ENCODE results near the gene RBM12.

The RBM12 gene

GRCh38 chr20:35632539-35633115 is 32.1 kb downstream of the RBM12 start:
- H3K9ac ChIP-seq (ENCODE audit: low read depth, low read length) = no peak overlapping the region
- peaks cover 48% of the 10 kb centered on the region for H3K36me3 ChIP-seq (ENCODE audit: control insufficient read depth, insufficient read depth, low read length)
- H3K27me3 ChIP-seq (ENCODE audit: control insufficient read depth, insufficient read depth, low read length) = no peaks in the 10 kb centered on the region
- H3K27ac ChIP-seq (ENCODE audit: low read depth, low read length) = no peak overlapping the region
- H3K4me1 ChIP-seq (ENCODE audit: control insufficient read depth, insufficient read depth, low read length) = no peaks in the 10 kb centered on the region
- H3K9me3 ChIP-seq (ENCODE audit: control insufficient read depth, insufficient read depth, low read length) = no peaks in the 10 kb centered on the region
- no peak overlapping the region for H3K4me3 ChIP-seq (ENCODE audit: low read depth, low read length)

GRCh38 chr20:35630636-35631035 is 34.1 kb downstream of the RBM12 start:
- Histone ChIP-seq H3K36me3 (ENCODE audit: control insufficient read depth, insufficient read depth, low read length) (peaks cover 66% of the 10 kb centered on the region), H3K4me1 (ENCODE audit: control insufficient read depth, insufficient read depth, low read length) (no peaks in the 10 kb centered on the region), H3K9ac (ENCODE audit: low read depth, low read length) (no peak overlapping the region), H3K4me3 (ENCODE audit: low read depth, low read length) (no peak overlapping the region), H3K9me3 (ENCODE audit: control insufficient read depth, insufficient read depth, low read length) (no peaks in the 10 kb centered on the region), H3K27ac (ENCODE audit: low read depth, low read length) (no peak overlapping the region), H3K27me3 (ENCODE audit: control insufficient read depth, insufficient read depth, low read length) (no peaks in the 10 kb centered on the region)

- H3K9me3 ChIP-seq (ENCODE audit: control insufficient read depth, insufficient read depth, low read length) = no peaks in the 10 kb centered on the region
- no peaks in the 10 kb centered on the region for H3K4me1 ChIP-seq (ENCODE audit: control insufficient read depth, insufficient read depth, low read length)
- no peak overlapping the region for H3K9ac ChIP-seq (ENCODE audit: low read depth, low read length)
- H3K4me3 ChIP-seq (ENCODE audit: low read depth, low read length) = no peak overlapping the region
- H3K27ac ChIP-seq (ENCODE audit: low read depth, low read length) = no peak overlapping the region
- H3K36me3 ChIP-seq (ENCODE audit: control insufficient read depth, insufficient read depth, low read length) = peaks cover 74% of the 10 kb centered on the region
- H3K27me3 ChIP-seq (ENCODE audit: control insufficient read depth, insufficient read depth, low read length) = no peaks in the 10 kb centered on the region
These were observed 35.1 kb downstream of the RBM12 start for GRCh38 chr20:35629427-35630145.

GRCh38 chr20:35627121-35627520 is 37.6 kb downstream of the RBM12 start:
- Histone ChIP-seq H3K9ac (ENCODE audit: low read depth, low read length) (no peak overlapping the region), H3K36me3 (ENCODE audit: control insufficient read depth, insufficient read depth, low read length) (peaks cover 68% of the 10 kb centered on the region), H3K9me3 (ENCODE audit: control insufficient read depth, insufficient read depth, low read length) (no peaks in the 10 kb centered on the region), H3K27me3 (ENCODE audit: control insufficient read depth, insufficient read depth, low read length) (no peaks in the 10 kb centered on the region), H3K4me1 (ENCODE audit: control insufficient read depth, insufficient read depth, low read length) (no peaks in the 10 kb centered on the region), H3K4me3 (ENCODE audit: low read depth, low read length) (no peak overlapping the region), H3K27ac (ENCODE audit: low read depth, low read length) (no peak overlapping the region)

- H3K9ac ChIP-seq (ENCODE audit: low read depth, low read length) = no peak overlapping the region
- H3K27ac ChIP-seq (ENCODE audit: low read depth, low read length) = no peak overlapping the region
- H3K27me3 ChIP-seq (ENCODE audit: control insufficient read depth, insufficient read depth, low read length) = no peaks in the 10 kb centered on the region
- H3K9me3 ChIP-seq (ENCODE audit: control insufficient read depth, insufficient read depth, low read length) = no peaks in the 10 kb centered on the region
- H3K4me1 ChIP-seq (ENCODE audit: control insufficient read depth, insufficient read depth, low read length) = no peaks in the 10 kb centered on the region
- H3K36me3 ChIP-seq (ENCODE audit: control insufficient read depth, insufficient read depth, low read length) = peaks cover 65% of the 10 kb centered on the region
- H3K4me3 ChIP-seq (ENCODE audit: low read depth, low read length) = no peak overlapping the region
These were observed 38.2 kb downstream of the RBM12 start for GRCh38 chr20:35626386-35627001.

GRCh38 chr20:35625584-35626385 is 38.9 kb downstream of the RBM12 start:
- H3K27me3 ChIP-seq (ENCODE audit: control insufficient read depth, insufficient read depth, low read length) = no peaks in the 10 kb centered on the region
- peaks cover 62% of the 10 kb centered on the region for H3K36me3 ChIP-seq (ENCODE audit: control insufficient read depth, insufficient read depth, low read length)
- H3K9me3 ChIP-seq (ENCODE audit: control insufficient read depth, insufficient read depth, low read length) = no peaks in the 10 kb centered on the region
- H3K4me1 ChIP-seq (ENCODE audit: control insufficient read depth, insufficient read depth, low read length) = no peaks in the 10 kb centered on the region
- no peak overlapping the region for H3K9ac ChIP-seq (ENCODE audit: low read depth, low read length)
- H3K27ac ChIP-seq (ENCODE audit: low read depth, low read length) = no peak overlapping the region
- H3K4me3 ChIP-seq (ENCODE audit: low read depth, low read length) = no peak overlapping the region

GRCh38 chr20:35621560-35621946 is 43.1 kb downstream of the RBM12 start:
- H3K9me3 ChIP-seq (ENCODE audit: control insufficient read depth, insufficient read depth, low read length) = no peaks in the 10 kb centered on the region
- peaks cover 24% of the 10 kb centered on the region for H3K36me3 ChIP-seq (ENCODE audit: control insufficient read depth, insufficient read depth, low read length)
- H3K4me1 ChIP-seq (ENCODE audit: control insufficient read depth, insufficient read depth, low read length) = peaks cover 10% of the 10 kb centered on the region
- no peak overlapping the region for H3K27ac ChIP-seq (ENCODE audit: low read depth, low read length)
- peaks cover 11% of the 10 kb centered on the region for H3K27me3 ChIP-seq (ENCODE audit: control insufficient read depth, insufficient read depth, low read length)
- H3K9ac ChIP-seq (ENCODE audit: low read depth, low read length) = no peak overlapping the region
- no peak overlapping the region for H3K4me3 ChIP-seq (ENCODE audit: low read depth, low read length)

GRCh38 chr20:35620818-35621559 is 43.7 kb downstream of the RBM12 start:
- Histone ChIP-seq H3K4me1 (ENCODE audit: control insufficient read depth, insufficient read depth, low read length) (peaks cover 10% of the 10 kb centered on the region), H3K9me3 (ENCODE audit: control insufficient read depth, insufficient read depth, low read length) (no peaks in the 10 kb centered on the region), H3K36me3 (ENCODE audit: control insufficient read depth, insufficient read depth, low read length) (peaks cover 19% of the 10 kb centered on the region), H3K27ac (ENCODE audit: low read depth, low read length) (no peak overlapping the region), H3K9ac (ENCODE audit: low read depth, low read length) (no peak overlapping the region), H3K27me3 (ENCODE audit: control insufficient read depth, insufficient read depth, low read length) (peaks cover 11% of the 10 kb centered on the region), H3K4me3 (ENCODE audit: low read depth, low read length) (no peak overlapping the region)

GRCh38 chr20:35619196-35620095 is 45.3 kb downstream of the RBM12 start:
- Histone ChIP-seq H3K4me1 (ENCODE audit: control insufficient read depth, insufficient read depth, low read length) (peaks cover 10% of the 10 kb centered on the region), H3K27ac (ENCODE audit: low read depth, low read length) (peak overlapping the region; percentile 76), H3K9ac (ENCODE audit: low read depth, low read length) (0 out of 2 replicates have a peak overlapping the region, but pooled peaks have one; percentile 1), H3K9me3 (ENCODE audit: control insufficient read depth, insufficient read depth, low read length) (no peaks in the 10 kb centered on the region), H3K27me3 (ENCODE audit: control insufficient read depth, insufficient read depth, low read length) (peaks cover 11% of the 10 kb centered on the region), H3K36me3 (ENCODE audit: control insufficient read depth, insufficient read depth, low read length) (peaks cover 8% of the 10 kb centered on the region; the same call in 1 of the 2 replicates), H3K4me3 (ENCODE audit: low read depth, low read length) (peak overlapping the region; percentile 57)
